ENCODE data around the gene QRICH2.
A peak's percentile ranks its signal among the peaks of the same experiment; 100 is the strongest.

The QRICH2 gene

DNA sequence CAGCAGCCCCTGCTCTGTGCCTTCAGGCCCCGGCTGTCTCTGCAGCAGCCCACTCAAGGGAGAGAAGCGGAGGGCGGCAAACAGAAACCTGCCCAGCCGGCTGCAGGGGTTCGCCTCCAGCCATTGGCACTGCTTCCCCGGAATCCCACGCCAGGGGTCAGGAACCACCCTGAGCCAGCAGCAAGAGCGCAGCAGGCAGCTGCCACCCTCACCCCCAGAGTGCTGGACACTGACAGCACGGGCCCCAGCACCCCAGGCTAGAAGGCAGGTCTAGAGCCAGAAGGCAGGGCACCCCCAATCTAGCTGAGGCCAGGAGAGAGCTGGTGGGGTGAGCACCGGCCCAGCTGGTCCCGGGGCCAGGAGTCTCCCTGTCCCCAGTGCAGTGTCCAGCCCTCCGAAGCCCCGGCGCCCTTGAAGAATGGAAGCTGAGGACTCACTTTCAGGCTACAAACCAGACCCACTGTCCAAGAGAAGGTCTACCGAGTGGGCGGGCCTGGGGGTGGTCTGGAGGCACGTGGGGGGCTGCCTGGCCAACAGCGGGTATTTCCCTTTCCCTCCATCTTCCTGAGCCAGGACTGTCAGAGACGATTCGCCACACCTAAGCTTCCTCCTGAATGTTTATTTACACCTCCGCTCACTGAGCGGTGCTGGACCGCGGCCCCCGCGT is 34.5 kb downstream of the QRICH2 start:
- Histone ChIP-seq H3K27me3 (no peaks in the 10 kb centered on the region), H3K9me3 (no peaks in the 10 kb centered on the region), H3K36me3 (peaks cover 0 to 25% (median 19%) of the 10 kb centered on the region in 3 donors), H3K4me1 (peaks cover 0 to 48% (median 26%) of the 10 kb centered on the region in 4 donors), H3K4me3 (no peak overlapping the region), H3K27ac (no peak overlapping the region)
- intact Hi-C loops (cut with DNase I; ENCODE audit: low total_unique reads), result loop anchor here (10.0 kb wide), 1 partner anchor 369 kb away; the partner anchor contains the start of gene MRPL38
- TF ChIP-seq CTCF (IDR thresholded peaks at IDR 0.05), result no peak
- DNase-seq, result no peak

- intact Hi-C loops (cut with DNase I; ENCODE audit: low total_unique reads), result loop anchor here (10.0 kb wide), 1 partner anchor 368 kb away; the partner anchor contains the start of gene MRPL38
- Histone ChIP-seq H3K9me3 (no peaks in the 10 kb centered on the region), H3K27ac (no peak overlapping the region), H3K36me3 (peaks cover 0 to 26% (median 24%) of the 10 kb centered on the region in 3 donors), H3K27me3 (no peaks in the 10 kb centered on the region), H3K4me1 (peaks cover 0 to 55% (median 34%) of the 10 kb centered on the region in 4 donors), H3K4me3 (peak overlapping the region; percentile 23 to 25)
- TF ChIP-seq CTCF (IDR thresholded peaks at IDR 0.05), result no peak
- DNase-seq, result no peak
These were observed 35.3 kb downstream of the QRICH2 start for GRCh38 chr17:76272541-76273444.

GRCh38 chr17:76271669-76272540 is 36.2 kb downstream of the QRICH2 start:
- Histone ChIP-seq H3K4me3 (peak overlapping the region; percentile 23 to 25), H3K27ac (peak overlapping the region in 1 of 2 donors; percentile 29), H3K9me3 (no peaks in the 10 kb centered on the region), H3K27me3 (no peaks in the 10 kb centered on the region), H3K4me1 (peaks cover 0 to 63% (median 39%) of the 10 kb centered on the region in 4 donors), H3K36me3 (peaks cover 0 to 28% (median 24%) of the 10 kb centered on the region in 3 donors)
- DNase-seq, result no peak
- no peak for TF ChIP-seq CTCF (IDR thresholded peaks at IDR 0.05)
- intact Hi-C loops (cut with DNase I; ENCODE audit: low total_unique reads), result loop anchor here (10.0 kb wide), 1 partner anchor 367 kb away; the partner anchor contains the start of gene MRPL38

DNA sequence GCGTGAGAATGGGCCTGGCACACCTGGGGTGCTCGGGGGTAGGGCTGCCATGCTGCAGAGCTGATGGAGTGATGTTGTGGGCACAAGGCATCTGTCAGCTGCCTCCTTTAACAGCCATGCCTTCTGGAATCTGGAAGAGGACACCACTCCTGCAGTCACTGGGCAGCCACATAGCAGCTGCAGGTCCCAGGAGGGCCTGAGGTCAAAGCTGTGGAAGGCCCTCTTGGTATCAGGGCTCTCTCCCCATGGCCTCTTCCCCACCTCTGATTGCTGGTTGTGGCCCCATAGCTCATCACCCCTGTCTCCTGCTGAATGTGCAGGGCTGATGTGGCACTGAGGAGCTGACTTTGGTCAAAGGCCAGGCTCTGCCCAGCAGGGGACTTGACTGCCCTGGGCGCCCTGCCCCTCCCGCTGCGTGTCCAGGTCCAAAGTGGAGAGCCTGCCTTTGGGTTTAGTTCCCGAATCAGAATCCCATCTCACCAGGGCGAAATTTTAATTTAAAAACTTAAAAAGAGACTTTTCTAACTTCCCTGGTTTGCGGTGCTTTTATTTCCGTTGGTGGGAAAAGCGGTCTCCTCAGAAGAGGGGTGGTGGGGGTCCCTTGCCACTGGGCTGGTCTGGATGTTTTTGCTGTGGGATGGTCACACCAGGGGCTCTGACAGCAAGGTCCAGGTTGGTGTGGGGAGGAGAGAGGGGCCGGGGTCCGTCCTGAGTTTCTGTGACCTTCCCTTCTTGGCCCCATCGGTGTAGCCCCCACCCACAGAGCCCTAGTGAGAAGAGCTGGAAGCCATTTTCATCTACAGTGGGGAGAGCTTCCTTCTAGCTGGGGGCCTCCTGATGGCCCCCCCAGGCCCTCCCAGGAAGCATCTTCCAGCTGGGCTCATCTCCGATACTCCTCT is 37.1 kb downstream of the QRICH2 start:
- Histone ChIP-seq H3K36me3 (peaks cover 0 to 28% (median 24%) of the 10 kb centered on the region in 3 donors), H3K27ac (no peak overlapping the region), H3K4me1 (peaks cover 0 to 70% (median 46%) of the 10 kb centered on the region in 4 donors), H3K27me3 (no peaks in the 10 kb centered on the region), H3K9me3 (no peaks in the 10 kb centered on the region), H3K4me3 (no peak overlapping the region)
- intact Hi-C loops (cut with DNase I; ENCODE audit: low total_unique reads), result loop anchor here (10.0 kb wide), 1 partner anchor 366 kb away; the partner anchor contains the start of gene MRPL38
- DNase-seq, result no peak
- TF ChIP-seq CTCF (IDR thresholded peaks at IDR 0.05), result no peak

All from tibial artery (tissue), 4 donors.